Subcutaneous abdominal adipose tissue (tissue), 5 donors: ENCODE data around the gene TEAD1.

Experiments
- H3K27ac ChIP-seq: one replicate; pipeline ENCODE4 v1.7.0; 2013; ENCODE audit warnings: low read depth, mild to moderate bottlenecking, inconsistent platforms, low read length, moderate library complexity
- H3K27me3 ChIP-seq, 5 donors: one replicate each; pipeline ENCODE4 v1.7.0; 2013; ENCODE audit warnings: low read length in 5 of 5, inconsistent platforms in 1 of 5; ENCODE audit not compliant: control insufficient read depth in 5 of 5, insufficient read depth in 4 of 5
- H3K36me3 ChIP-seq, 5 donors: one replicate each; pipeline ENCODE4 v1.7.0; 2013; ENCODE audit warnings: low read length in 5 of 5; ENCODE audit not compliant: control insufficient read depth in 5 of 5, insufficient read depth in 5 of 5
- H3K4me1 ChIP-seq, 5 donors: one replicate each; pipeline ENCODE4 v1.7.0; 2013; ENCODE audit warnings: low read length in 5 of 5, mild to moderate bottlenecking in 3 of 5, moderate library complexity in 1 of 5; ENCODE audit not compliant: control insufficient read depth in 5 of 5, insufficient read depth in 5 of 5
- H3K4me3 ChIP-seq, 5 donors: one replicate each; pipeline ENCODE4 v1.7.0; 2013; ENCODE audit warnings: low read length in 5 of 5, low read depth in 1 of 5
- H3K9ac ChIP-seq, 5 donors: one replicate each; pipeline ENCODE4 v1.7.0; 2013; ENCODE audit warnings: low read length in 5 of 5, mild to moderate bottlenecking in 4 of 5, moderate library complexity in 3 of 5
- H3K9me3 ChIP-seq, 5 donors: one replicate each; pipeline ENCODE4 v1.7.0; 2013; ENCODE audit warnings: low read length in 5 of 5; ENCODE audit not compliant: control insufficient read depth in 5 of 5
- donor health status: healthy.
- donor health status: healthy.
- donor health status: healthy.
- donor health status: healthy.
- donor health status: healthy.

Gene TEAD1

DNA sequence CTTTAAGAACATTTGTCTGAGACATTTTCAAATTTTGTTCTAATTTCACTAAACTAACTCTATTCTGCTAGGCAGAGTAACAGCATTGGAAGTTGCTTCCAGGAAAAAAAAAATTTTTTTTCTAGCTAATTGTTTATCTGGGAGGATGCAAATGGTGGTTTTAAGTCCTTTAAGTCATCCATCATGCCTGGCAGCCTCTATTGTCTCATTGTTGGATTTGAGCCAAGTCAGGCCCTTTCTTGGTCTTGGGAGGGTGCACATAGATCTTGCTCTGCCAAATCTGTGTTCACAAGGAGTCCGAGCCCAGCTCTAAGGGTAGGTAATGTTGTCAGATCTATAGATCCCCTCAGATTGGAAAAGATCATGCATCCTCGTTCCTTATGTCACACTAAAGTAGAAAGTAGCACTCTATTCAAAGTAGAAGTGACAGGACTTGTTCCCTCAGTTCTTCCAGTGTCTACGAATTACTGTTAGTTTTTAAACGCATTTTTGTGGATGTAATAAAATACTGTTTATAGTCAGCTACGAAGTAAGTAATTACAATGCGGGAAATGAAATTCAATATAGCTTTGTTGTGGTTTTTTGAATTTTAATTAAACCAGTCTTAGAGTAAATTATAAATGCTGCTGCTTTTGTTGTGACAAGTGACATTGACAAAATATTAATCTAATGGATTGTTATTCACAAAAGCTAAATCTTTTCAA, 168.9 kb downstream of the TEAD1 start:
- Histone ChIP-seq H3K9ac (no peak overlapping the region), H3K27ac (no peak overlapping the region), H3K4me1 (peaks cover 7 to 50% (median 37%) of the 10 kb centered on the region in 5 donors), H3K36me3 (no peaks in the 10 kb centered on the region), H3K9me3 (no peaks in the 10 kb centered on the region), H3K27me3 (no peaks in the 10 kb centered on the region), H3K4me3 (no peak overlapping the region)

DNA sequence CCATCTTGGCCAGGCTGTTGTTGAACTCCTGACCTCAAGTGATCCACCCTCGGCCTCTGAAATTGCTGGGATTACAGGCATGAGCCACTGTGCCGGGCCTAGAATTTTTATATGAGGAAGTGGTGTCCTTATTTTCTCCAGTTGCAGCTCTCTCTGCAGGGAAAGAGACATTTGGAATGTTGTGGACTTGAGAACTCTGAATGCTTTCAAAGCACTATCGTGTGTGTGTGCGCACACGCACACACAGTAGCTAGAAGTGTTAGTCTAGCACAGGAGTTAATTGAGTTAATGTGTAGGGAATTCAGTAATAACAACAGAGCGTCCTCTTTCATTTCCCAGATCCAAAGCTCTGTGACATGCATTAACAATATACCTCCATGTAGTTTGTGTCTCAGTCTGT, 170.9 kb downstream of the TEAD1 start:
- no peak overlapping the region for H3K9ac ChIP-seq
- no peaks in the 10 kb centered on the region for H3K36me3 ChIP-seq
- H3K4me1 ChIP-seq = peaks cover 7 to 44% (median 37%) of the 10 kb centered on the region in 5 donors
- H3K4me3 ChIP-seq = no peak overlapping the region
- no peaks in the 10 kb centered on the region for H3K27me3 ChIP-seq
- peak overlapping the region; percentile 18 for H3K27ac ChIP-seq
- no peaks in the 10 kb centered on the region for H3K9me3 ChIP-seq

DNA sequence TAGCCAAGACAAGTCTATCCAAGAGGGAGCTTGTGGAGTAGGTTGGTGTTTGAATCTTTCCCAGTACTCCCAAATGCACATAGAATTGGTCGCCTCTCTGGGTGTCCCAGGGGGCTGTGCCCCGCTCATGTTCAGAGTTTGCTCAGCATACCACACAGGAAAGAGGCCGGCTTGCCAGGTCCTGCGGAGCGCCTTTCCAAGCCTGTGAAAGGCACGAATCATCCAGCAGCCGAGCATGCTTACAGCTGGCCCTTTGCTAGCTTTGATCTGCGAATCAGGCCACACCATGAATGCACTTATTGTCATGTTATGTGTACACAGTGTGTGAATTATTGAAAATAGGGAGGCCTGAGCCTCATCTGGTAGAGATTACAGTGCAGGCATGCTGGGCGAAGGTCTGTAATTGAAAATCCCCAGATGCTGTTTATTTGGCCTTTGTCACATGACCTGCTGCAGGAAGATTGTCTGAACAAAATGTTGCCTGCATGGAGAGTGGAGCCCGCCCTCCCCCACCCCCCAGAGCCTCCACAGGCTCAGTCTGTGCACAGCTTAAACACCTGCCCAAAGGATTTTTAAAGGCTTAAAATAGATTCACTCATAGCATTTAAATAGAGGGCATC, 171.6 kb downstream of the TEAD1 start:
- no peaks in the 10 kb centered on the region for H3K36me3 ChIP-seq
- H3K27ac ChIP-seq = no peak overlapping the region
- peaks cover 7 to 42% (median 37%) of the 10 kb centered on the region in 5 donors for H3K4me1 ChIP-seq
- no peak overlapping the region for H3K4me3 ChIP-seq
- no peaks in the 10 kb centered on the region for H3K9me3 ChIP-seq
- no peaks in the 10 kb centered on the region for H3K27me3 ChIP-seq
- H3K9ac ChIP-seq = no peak overlapping the region

DNA sequence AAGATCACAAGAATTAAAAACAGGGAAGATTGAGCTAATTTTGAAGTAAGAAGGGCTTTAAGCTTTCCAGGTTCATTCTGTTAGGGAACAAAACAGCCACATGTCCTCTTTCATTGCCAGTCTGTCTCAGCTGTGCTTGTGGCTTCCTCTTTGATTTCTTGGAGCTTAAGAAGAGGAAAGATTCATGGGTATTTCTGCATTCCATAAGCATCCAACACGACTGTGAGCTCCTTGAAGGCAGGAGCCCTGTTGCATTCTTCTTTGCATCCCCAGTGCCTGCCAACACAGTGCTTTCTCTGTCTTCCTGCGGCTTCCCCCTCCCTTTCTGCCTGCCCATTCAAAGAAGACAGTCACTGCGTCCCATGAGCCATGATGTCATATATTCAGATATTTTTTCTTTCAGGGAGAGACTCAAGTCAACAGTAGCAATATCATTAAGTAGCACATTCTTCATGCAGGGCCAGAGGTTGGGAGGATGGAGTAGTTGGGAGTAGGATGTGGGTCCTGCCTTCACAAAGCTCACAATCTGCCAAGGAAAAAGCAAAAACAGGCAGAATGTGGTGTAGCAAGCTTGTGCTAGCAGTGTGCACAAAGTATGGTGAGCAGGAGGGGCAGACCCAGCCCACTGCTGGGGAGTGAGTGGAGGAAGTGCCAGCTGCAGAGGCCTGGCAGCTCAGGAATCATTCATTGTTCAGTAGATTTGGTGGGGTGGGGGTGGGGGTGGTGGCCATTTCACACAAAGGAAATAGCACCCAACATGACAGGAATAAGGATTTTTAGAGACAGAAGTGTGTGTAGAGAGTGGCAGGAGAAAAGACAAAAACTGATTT, 172.8 kb downstream of the TEAD1 start:
- peak overlapping the region; percentile 23 for H3K27ac ChIP-seq
- no peaks in the 10 kb centered on the region for H3K9me3 ChIP-seq
- no peaks in the 10 kb centered on the region for H3K27me3 ChIP-seq
- H3K36me3 ChIP-seq = no peaks in the 10 kb centered on the region
- H3K9ac ChIP-seq = no peak overlapping the region
- peaks cover 7 to 39% (median 27%) of the 10 kb centered on the region in 5 donors for H3K4me1 ChIP-seq
- H3K4me3 ChIP-seq = no peak overlapping the region

DNA sequence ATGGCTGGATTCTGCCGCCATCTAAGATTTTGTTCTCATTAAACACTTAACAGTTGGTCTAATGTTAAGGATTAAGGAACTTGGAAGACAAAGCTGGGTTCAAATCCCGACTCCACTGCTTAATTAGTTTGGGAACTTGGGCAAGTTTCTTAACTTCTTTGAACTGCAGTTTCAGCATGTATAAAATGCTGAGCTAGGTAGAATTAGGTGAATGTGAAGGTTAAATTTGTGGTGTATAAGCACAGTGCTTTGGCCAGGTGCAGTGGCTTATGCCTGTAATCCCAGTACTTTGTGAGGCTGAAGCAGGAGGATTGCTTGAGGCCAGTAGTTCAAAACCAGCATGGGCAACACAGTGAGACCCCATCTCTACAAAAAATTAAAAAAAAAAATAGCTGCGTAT, 174.2 kb downstream of the TEAD1 start:
- no peak overlapping the region for H3K27ac ChIP-seq

DNA sequence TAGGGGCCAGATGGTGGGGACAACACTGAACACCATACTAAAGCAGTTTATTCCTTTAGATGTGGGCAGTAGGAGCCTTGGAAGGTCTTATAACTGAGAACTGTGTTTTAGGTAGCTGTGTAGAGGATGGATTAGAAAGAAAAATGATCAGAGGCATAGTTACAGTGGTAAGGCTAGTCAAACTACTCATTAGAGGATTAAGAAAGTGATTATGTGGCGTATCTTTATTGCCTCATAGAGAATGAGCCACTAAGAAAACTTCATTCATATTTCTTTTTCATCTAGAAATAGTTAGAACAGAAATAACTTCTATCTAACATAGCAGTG, 179.1 kb downstream of the TEAD1 start:
- Histone ChIP-seq H3K4me1 (peaks cover 0 to 5% (median 2%) of the 10 kb centered on the region in 5 donors), H3K9ac (peak overlapping the region in 1 of 5 donors; percentile 45), H3K36me3 (no peaks in the 10 kb centered on the region), H3K4me3 (no peak overlapping the region), H3K9me3 (no peaks in the 10 kb centered on the region), H3K27ac (no peak overlapping the region), H3K27me3 (no peaks in the 10 kb centered on the region)

More for the DNA sequence above, 174.2 kb downstream of the TEAD1 start:
- Histone ChIP-seq H3K4me3 (no peak overlapping the region), H3K9ac (no peak overlapping the region), H3K27me3 (no peaks in the 10 kb centered on the region), H3K9me3 (no peaks in the 10 kb centered on the region), H3K36me3 (no peaks in the 10 kb centered on the region), H3K4me1 (peaks cover 7 to 27% (median 23%) of the 10 kb centered on the region in 5 donors)

DNA sequence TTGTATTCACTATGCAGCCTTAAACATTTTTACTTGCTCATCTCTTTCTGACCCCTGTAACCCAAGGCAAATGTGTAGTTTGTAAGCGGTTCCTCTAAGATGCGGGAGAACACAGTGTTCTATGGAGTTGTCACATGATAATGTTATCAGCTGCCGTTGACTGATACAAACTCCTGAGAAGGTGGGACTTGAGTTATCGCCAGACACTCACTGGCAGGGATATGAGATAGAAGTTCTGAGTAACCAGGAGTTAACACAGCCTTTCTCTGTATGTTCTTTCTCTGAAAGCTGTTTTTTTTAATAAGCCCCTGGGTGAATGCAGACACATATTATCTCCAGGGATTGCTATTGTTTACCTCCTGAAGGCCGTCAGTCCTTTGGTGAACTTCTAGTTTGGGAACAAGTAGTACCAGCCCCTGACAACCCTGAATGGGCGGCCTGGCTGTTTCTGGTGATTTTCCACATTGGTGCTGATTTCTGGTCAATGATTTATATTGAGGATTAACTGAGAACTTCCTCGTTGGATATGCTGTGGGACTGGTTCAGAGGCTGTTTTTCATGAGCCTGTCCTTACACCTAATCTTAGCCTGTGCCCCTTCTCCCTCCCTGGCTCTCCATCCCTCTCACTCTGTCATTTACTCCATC, 179.6 kb downstream of the TEAD1 start:
- H3K36me3 ChIP-seq = no peaks in the 10 kb centered on the region
- H3K4me3 ChIP-seq = no peak overlapping the region
- H3K4me1 ChIP-seq = peaks cover 0 to 5% (median 2%) of the 10 kb centered on the region in 5 donors
- peak overlapping the region in 1 of 5 donors; percentile 9 for H3K9ac ChIP-seq
- no peak overlapping the region for H3K27ac ChIP-seq
- no peaks in the 10 kb centered on the region for H3K9me3 ChIP-seq
- H3K27me3 ChIP-seq = no peaks in the 10 kb centered on the region

DNA sequence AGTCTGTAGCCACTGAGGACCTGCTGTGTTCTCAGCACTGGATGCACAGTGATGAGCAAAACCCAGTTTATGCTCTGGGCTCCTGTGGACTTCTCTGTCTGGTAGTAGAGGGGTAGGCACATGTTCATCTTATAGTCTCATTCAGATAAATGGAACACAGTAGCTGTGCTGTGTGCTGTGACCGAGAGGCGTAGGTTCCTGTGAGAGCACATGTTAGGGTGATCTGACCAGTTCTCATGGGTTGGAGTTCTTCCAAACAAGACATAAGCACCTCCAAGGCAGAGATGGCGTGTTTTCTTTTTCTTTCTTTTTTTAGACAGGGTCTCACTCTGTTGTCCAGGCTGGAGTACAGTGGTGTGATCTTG, 180.1 kb downstream of the TEAD1 start:
- Histone ChIP-seq H3K9me3 (no peaks in the 10 kb centered on the region), H3K9ac (peak overlapping the region in 1 of 5 donors; percentile 9), H3K27me3 (no peaks in the 10 kb centered on the region), H3K4me1 (peaks cover 0 to 5% (median 2%) of the 10 kb centered on the region in 5 donors), H3K27ac (no peak overlapping the region), H3K36me3 (no peaks in the 10 kb centered on the region), H3K4me3 (no peak overlapping the region)

DNA sequence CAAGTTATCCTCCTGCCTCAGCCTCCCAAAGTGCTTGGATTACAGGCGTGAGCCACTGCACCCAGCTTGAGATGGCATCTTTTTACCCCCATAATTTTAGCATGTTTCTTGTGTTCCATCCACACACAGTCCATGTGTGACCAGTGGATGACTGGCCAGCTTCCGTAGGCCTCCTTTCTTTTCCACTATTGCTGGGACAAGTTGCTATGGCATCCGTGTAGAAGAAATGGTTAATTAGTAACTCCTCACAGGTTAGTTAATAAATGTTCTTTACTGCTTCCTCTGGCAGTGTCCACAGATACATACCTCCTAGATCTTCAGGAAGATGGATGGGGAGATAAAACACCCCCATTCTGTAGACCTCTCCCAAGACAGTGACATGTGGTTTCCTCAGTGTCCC, 180.6 kb downstream of the TEAD1 start:
- no peak overlapping the region for H3K27ac ChIP-seq
- H3K4me1 ChIP-seq = peaks cover 0 to 5% (median 2%) of the 10 kb centered on the region in 5 donors
- no peak overlapping the region for H3K4me3 ChIP-seq

More for the DNA sequence above, 180.6 kb downstream of the TEAD1 start:
- no peaks in the 10 kb centered on the region for H3K36me3 ChIP-seq
- no peaks in the 10 kb centered on the region for H3K9me3 ChIP-seq
- no peaks in the 10 kb centered on the region for H3K27me3 ChIP-seq
- H3K9ac ChIP-seq = no peak overlapping the region
